ENCODE results near the gene DNAH17.

The DNAH17 gene

GRCh38 chr17:78494696-78495330, 82.4 kb downstream of the DNAH17 start:
- H3K27ac ChIP-seq (ENCODE audit: extremely low read depth, low read depth, low read length), result no peak overlapping the region
- TF ChIP-seq SP2 (tag by site-specific recombination; IDR thresholded peaks at IDR 0.05), result peak; percentile 9; the same call in 1 of the 2 replicates
- no peak for TF ChIP-seq ZNF621 (tag by site-specific recombination; IDR thresholded peaks at IDR 0.05)
- H3K4me1 ChIP-seq (ENCODE audit: control insufficient read depth, insufficient read depth, low read length), result no peaks in the 10 kb centered on the region
- ChIA-PET CTCF (interaction anchor here (0.9 to 4.4 kb wide), 2 partner anchors 134 to 213 kb away, joined by 3 to 32 read pairs; no protein-coding TSS in a partner anchor), POLR2A (no interaction called here)
- no peaks in the 10 kb centered on the region for H3K36me3 ChIP-seq (ENCODE audit: control insufficient read depth in 2 of 2, insufficient read depth in 1 of 2, low read length in 2 of 2)
- H3K4me3 ChIP-seq (ENCODE audit: low read depth, low read length), result no peak overlapping the region
- no peaks in the 10 kb centered on the region for H3K9me3 ChIP-seq (ENCODE audit: control insufficient read depth, insufficient read depth, low read depth, low read length)

GRCh38 chr17:78493853-78494695, 83.1 kb downstream of the DNAH17 start:
- no peak overlapping the region for H3K4me3 ChIP-seq (ENCODE audit: low read depth, low read length)
- no peaks in the 10 kb centered on the region for H3K9me3 ChIP-seq (ENCODE audit: control insufficient read depth, insufficient read depth, low read depth, low read length)
- ChIA-PET POLR2A (no interaction called here), CTCF (interaction anchor here (0.6 to 4.4 kb wide), 3 partner anchors 72 to 511 kb away, joined by 3 to 32 read pairs (median 4); no protein-coding TSS in a partner anchor)
- H3K27ac ChIP-seq (ENCODE audit: extremely low read depth, low read depth, low read length), result no peak overlapping the region
- H3K4me1 ChIP-seq (ENCODE audit: control insufficient read depth, insufficient read depth, low read length), result no peaks in the 10 kb centered on the region
- H3K36me3 ChIP-seq (ENCODE audit: control insufficient read depth in 2 of 2, insufficient read depth in 1 of 2, low read length in 2 of 2), result no peaks in the 10 kb centered on the region
- no peak for TF ChIP-seq ZBTB21 (tag by site-specific recombination; IDR thresholded peaks at IDR 0.05)
- TF ChIP-seq ZNF624 (tag by site-specific recombination; IDR thresholded peaks at IDR 0.05), result no peak
- no peak for TF ChIP-seq ZSCAN16 (tag by site-specific recombination; IDR thresholded peaks at IDR 0.05)
- 0 out of 2 replicates have a peak, but pooled peaks have one; percentile 2 for TF ChIP-seq ZBTB48 (tag by site-specific recombination; IDR thresholded peaks at IDR 0.05)
- no peak for TF ChIP-seq ZNF10 (tag by site-specific recombination; IDR thresholded peaks at IDR 0.05)
- 0 out of 2 replicates have a peak, but pooled peaks have one; percentile 13 for TF ChIP-seq ZNF394 (tag by site-specific recombination; IDR thresholded peaks at IDR 0.05; ENCODE audit: borderline replicate concordance)
- no peak for TF ChIP-seq ZFP69B (tag by site-specific recombination; IDR thresholded peaks at IDR 0.05)
- no peak for TF ChIP-seq HIC1 (tag by site-specific recombination; IDR thresholded peaks at IDR 0.05)
- TF ChIP-seq ZNF155 (tag by site-specific recombination; IDR thresholded peaks at IDR 0.05), result no peak
- peak; percentile 30; the same call in 1 of the 2 replicates for TF ChIP-seq GLIS2 (tag by site-specific recombination; IDR thresholded peaks at IDR 0.05)
- no peak for TF ChIP-seq BCL11B (tag by site-specific recombination; IDR thresholded peaks at IDR 0.05; ENCODE audit: low read depth)
- 0 out of 2 replicates have a peak, but pooled peaks have one; percentile 18 for TF ChIP-seq KLF17 (tag by site-specific recombination; IDR thresholded peaks at IDR 0.05)
- TF ChIP-seq REST (tag by site-specific recombination; IDR thresholded peaks at IDR 0.05), result no peak
- no peak for TF ChIP-seq ZSCAN5A (tag by site-specific recombination; IDR thresholded peaks at IDR 0.05)
- TF ChIP-seq ZNF585B (tag by site-specific recombination; IDR thresholded peaks at IDR 0.05), result no peak

Data from HEK293 (cell line).